ENCODE results near the gene MED13L. TPM values are rescaled to one million over a fixed set of nuclear protein-coding genes. Genes with fewer than 3 reads are reported as not detected.

The MED13L gene
- total and polyA plus RNA-seq, 2 donors (not counting 3 experiments of a cell fraction or from before 2014, with no cell fraction given): 27.4 to 93.6 TPM

GRCh38 chr12:116204169-116204568 is 73.3 kb downstream of the MED13L start:
- intact Hi-C loops (cut with micrococcal nuclease): no loop called here
- no peak overlapping the region for H3K27ac ChIP-seq (ENCODE audit: insufficient read depth, low read depth, low read length)
- peaks cover 32% of the 10 kb centered on the region for H4K20me1 ChIP-seq (replicated peaks; ENCODE audit: control insufficient read depth, extremely low read depth, insufficient read depth, low read length)
- no peaks in the 10 kb centered on the region for H3K4me1 ChIP-seq (ENCODE audit: control insufficient read depth, extremely low read depth, insufficient read depth, low read length)
- H2AFZ ChIP-seq (ENCODE audit: low read depth, low read length): no peak overlapping the region
- dilution Hi-C loops (cut with MboI; ENCODE audit: extremely low pct_ligation_motif_present, low sequenced_read_pairs): no loop called here
- no peak overlapping the region for H3K4me2 ChIP-seq (ENCODE audit: insufficient read depth, low read length)
- POLR2A ChIA-PET: no interaction called here
- no peaks in the 10 kb centered on the region for H3K36me3 ChIP-seq (ENCODE audit: control insufficient read depth in 2 of 2, extremely low read depth in 1 of 2, insufficient read depth in 2 of 2, low read length in 2 of 2)
- H3K9ac ChIP-seq (replicated peaks; ENCODE audit: extremely low read depth, insufficient read depth, low read length): no peak overlapping the region
- H3K9me3 ChIP-seq (replicated peaks; ENCODE audit: control insufficient read depth, insufficient read depth, low read length): no peaks in the 10 kb centered on the region
- H3K9me1 ChIP-seq (replicated peaks; ENCODE audit: control insufficient read depth, extremely low read depth, insufficient read depth, low read length): no peaks in the 10 kb centered on the region
- DNase-seq (ENCODE audit: low read depth, low spot score) (no peak), FAIRE-seq (no peak)
- H3K4me3 ChIP-seq (replicated peaks in 1 of 3; ENCODE audit: insufficient read depth in 1 of 3, low read depth in 1 of 3, low read length in 3 of 3): no peak overlapping the region
- no peak for TF ChIP-seq CTCF (IDR thresholded peaks at IDR 0.05; ENCODE audit: extremely low read depth in 1 of 2, insufficient read depth in 1 of 2, low read depth in 1 of 2, low read length in 2 of 2)
- no peak for TF ChIP-seq MYC (IDR thresholded peaks at IDR 0.05; ENCODE audit: low read depth, low read length)
- TF ChIP-seq GATA2 (IDR thresholded peaks at IDR 0.05; ENCODE audit: insufficient read depth, insufficient read length, low read depth, low read length): no peak
- no peak for TF ChIP-seq EZH2 (IDR thresholded peaks at IDR 0.05; ENCODE audit: borderline replicate concordance, low read depth, low read length, severe bottlenecking)
- TF ChIP-seq POLR2AphosphoS5 (IDR thresholded peaks at IDR 0.05; ENCODE audit: insufficient read depth, low read depth, low read length): no peak
- no peak for TF ChIP-seq FOS (IDR thresholded peaks at IDR 0.05; ENCODE audit: borderline replicate concordance, insufficient read depth, low read length)
- TF ChIP-seq MAX (IDR thresholded peaks at IDR 0.05; ENCODE audit: insufficient read depth, insufficient read length): no peak
- TF ChIP-seq JUN (IDR thresholded peaks at IDR 0.05; ENCODE audit: borderline replicate concordance, insufficient read depth, insufficient read length, low read depth): no peak
- no peak for TF ChIP-seq POLR2A (IDR thresholded peaks at IDR 0.05; ENCODE audit: low read depth, low read length)
- BruUV-seq (replicated peaks): no TSS peak
- CTCF ChIA-PET: interaction anchor here (2.2 kb wide), 1 partner anchor 63 kb away, joined by 9 read pairs; no protein-coding TSS in a partner anchor
- H3K27me3 ChIP-seq (ENCODE audit: control insufficient read depth in 2 of 2, insufficient read depth in 2 of 2, low read length in 2 of 2): no peaks in the 10 kb centered on the region
- H3K79me2 ChIP-seq (ENCODE audit: control insufficient read depth, insufficient read depth, low read length): peaks cover 68% of the 10 kb centered on the region
